HG03565 (cell line): ENCODE measurements around the gene C10orf105.

Experiments
- ATAC-seq: cut with Tn5 transposase; IDR thresholded peaks from one replicate; pipeline ENCODE4 v1.9.1; 2021; ENCODE audit warnings: mild to moderate bottlenecking, moderate library complexity; ENCODE audit not compliant: unreplicated experiment

C10orf105 gene

GRCh38 chr10:71751515-71752224 lies 32.1 kb upstream of the C10orf105 start:
- ATAC-seq, result no peak

GRCh38 chr10:71750986-71751385 lies 31.4 kb upstream of the C10orf105 start:
- ATAC-seq, result no peak

GRCh38 chr10:71750124-71750841 lies 30.7 kb upstream of the C10orf105 start:
- no peak for ATAC-seq

- ATAC-seq, result no peak
These were observed 29.8 kb upstream of the C10orf105 start for GRCh38 chr10:71749396-71749795.

GRCh38 chr10:71748671-71749191 lies 29.2 kb upstream of the C10orf105 start:
- ATAC-seq, result no peak

- ATAC-seq, result no peak
These were observed 28.3 kb upstream of the C10orf105 start for GRCh38 chr10:71747551-71748523.

- ATAC-seq, result no peak
These were observed 27.5 kb upstream of the C10orf105 start for GRCh38 chr10:71747039-71747531.

GRCh38 chr10:71746344-71747037 lies 26.9 kb upstream of the C10orf105 start:
- no peak for ATAC-seq

GRCh38 chr10:71745664-71746250 lies 26.2 kb upstream of the C10orf105 start:
- no peak for ATAC-seq

GRCh38 chr10:71744897-71745663 lies 25.5 kb upstream of the C10orf105 start:
- ATAC-seq, result no peak

- ATAC-seq, result no peak
These were observed 24.3 kb upstream of the C10orf105 start for GRCh38 chr10:71743866-71744265.

- no peak for ATAC-seq
These were observed 23.7 kb upstream of the C10orf105 start for GRCh38 chr10:71743089-71743838.

GRCh38 chr10:71742301-71743088 lies 22.9 kb upstream of the C10orf105 start:
- ATAC-seq, result no peak

GRCh38 chr10:71741671-71742070 lies 22.1 kb upstream of the C10orf105 start:
- no peak for ATAC-seq

GRCh38 chr10:71741029-71741428 lies 21.5 kb upstream of the C10orf105 start:
- ATAC-seq, result no peak

GRCh38 chr10:71740069-71740653 lies 20.6 kb upstream of the C10orf105 start:
- no peak for ATAC-seq

- ATAC-seq, result no peak
These were observed 19.9 kb upstream of the C10orf105 start for GRCh38 chr10:71739358-71739900.
